Activated T-cell treated with anti-CD3 and anti-CD28 coated beads, Interleukin-2, amount 50 U/mL, for 72 hours (primary cell): ENCODE results near the gene PIPOX. TPM values are rescaled to one million over a fixed set of nuclear protein-coding genes. Genes with fewer than 3 reads are reported as not detected.

ENCODE experiments used
- ATAC-seq, 2 donors: fragments of 150-1000 bp; cut with Tn5 transposase; replicated peaks in 1 of 2; 2 replicates each; pipeline ENCODE4 v1.10.0; 2021; ENCODE audit warnings: moderate library complexity in 2 of 2, mild to moderate bottlenecking in 1 of 2
- DNase-seq, 2 donors: peaks; one replicate each; pipeline ENCODE4 v3.0.0; 2021 to 2022; ENCODE audit warnings: mixed read lengths in 1 of 2
- H3K27ac Mint-ChIP-seq: one replicate; pipeline ENCODE4 v1.8.0; 2022; ENCODE audit warnings: mild to moderate bottlenecking, moderate library complexity, mixed read lengths
- H3K27me3 Mint-ChIP-seq: one replicate; pipeline ENCODE4 v1.8.0; 2022; ENCODE audit warnings: low read depth, mixed read lengths
- H3K36me3 Mint-ChIP-seq, 2 donors: one replicate each; pipeline ENCODE4 v1.8.0; 2022; ENCODE audit warnings: mixed read lengths in 2 of 2, mild to moderate bottlenecking in 1 of 2; ENCODE audit not compliant: insufficient read depth in 2 of 2
- H3K4me1 Mint-ChIP-seq: one replicate; pipeline ENCODE4 v1.8.0; 2022; ENCODE audit warnings: low read depth, mixed read lengths
- H3K4me3 Mint-ChIP-seq, 2 donors: one replicate each; pipeline ENCODE4 v1.8.0; 2022; ENCODE audit warnings: mild to moderate bottlenecking in 2 of 2, mixed read lengths in 2 of 2, moderate library complexity in 2 of 2
- H3K9me3 Mint-ChIP-seq, 2 donors: one replicate each; pipeline ENCODE4 v1.8.0; 2022; ENCODE audit warnings: mixed read lengths in 2 of 2
- total RNA-seq, 2 donors: library from RNA; stranded (reverse); gene quantifications; one replicate each; pipeline ENCODE4 v1.2.3, GENCODE V29; 2022

PIPOX gene
- total RNA-seq: 10 to 100 TPM in 1 of 2 donors, 1 to 10 TPM in 1; 9.4 to 13.7 TPM

- no peak for DNase-seq
- no peaks in the 10 kb centered on the region for H3K36me3 Mint-ChIP-seq
Measured at GRCh38 chr17:29042679-29043538, at the start of gene PIPOX. Gene PIPOX (plus strand): TSS chr17:29043141. CDS start chr17:29043226, 85 bp downstream.

GRCh38 chr17:28993645-28994426 lies 49.1 kb upstream of the PIPOX start:
- H3K27ac Mint-ChIP-seq: no peak overlapping the region
- no peak for ATAC-seq
- no peaks in the 10 kb centered on the region for H3K9me3 Mint-ChIP-seq
- no peak overlapping the region for H3K4me3 Mint-ChIP-seq
- H3K27me3 Mint-ChIP-seq: peaks cover 10% of the 10 kb centered on the region
- H3K36me3 Mint-ChIP-seq: no peaks in the 10 kb centered on the region
- no peak for DNase-seq
- H3K4me1 Mint-ChIP-seq: no peaks in the 10 kb centered on the region

More at GRCh38 chr17:29042679-29043538, at the start of gene PIPOX:
- peak within 1 kb of the TSS; percentile 21 for H3K27ac Mint-ChIP-seq
- H3K27me3 Mint-ChIP-seq: peaks cover 11% of the 10 kb centered on the region
- H3K4me3 Mint-ChIP-seq: no peak within 1 kb of the TSS
- ATAC-seq: no peak
- no peaks in the 10 kb centered on the region for H3K9me3 Mint-ChIP-seq
- H3K4me1 Mint-ChIP-seq: peaks cover 9% of the 10 kb centered on the region

GRCh38 chr17:28996554-28997096 lies 46.3 kb upstream of the PIPOX start:
- DNase-seq (no peak), ATAC-seq (no peak)
- Mint-ChIP-seq H3K4me3 (no peak overlapping the region), H3K4me1 (no peaks in the 10 kb centered on the region), H3K27ac (no peak overlapping the region), H3K36me3 (no peaks in the 10 kb centered on the region), H3K27me3 (peaks cover 10% of the 10 kb centered on the region), H3K9me3 (no peaks in the 10 kb centered on the region)

- no peaks in the 10 kb centered on the region for H3K36me3 Mint-ChIP-seq
- no peak overlapping the region for H3K27ac Mint-ChIP-seq
- H3K27me3 Mint-ChIP-seq: peaks cover 13% of the 10 kb centered on the region
- H3K9me3 Mint-ChIP-seq: no peaks in the 10 kb centered on the region
- DNase-seq: no peak
- H3K4me3 Mint-ChIP-seq: no peak overlapping the region
- no peaks in the 10 kb centered on the region for H3K4me1 Mint-ChIP-seq
- no peak for ATAC-seq
Measured at GRCh38 chr17:28997806-28998205, 45.1 kb upstream of the PIPOX start.

GRCh38 chr17:28999206-28999605 lies 43.7 kb upstream of the PIPOX start:
- no peak for ATAC-seq
- no peaks in the 10 kb centered on the region for H3K4me1 Mint-ChIP-seq
- no peaks in the 10 kb centered on the region for H3K36me3 Mint-ChIP-seq
- H3K9me3 Mint-ChIP-seq: no peaks in the 10 kb centered on the region
- no peak for DNase-seq
- no peak overlapping the region for H3K4me3 Mint-ChIP-seq
- no peak overlapping the region for H3K27ac Mint-ChIP-seq
- H3K27me3 Mint-ChIP-seq: peaks cover 23% of the 10 kb centered on the region

GRCh38 chr17:29000973-29001372 lies 42.0 kb upstream of the PIPOX start:
- Mint-ChIP-seq H3K27ac (no peak overlapping the region), H3K27me3 (peaks cover 32% of the 10 kb centered on the region)

GRCh38 chr17:29002811-29003210 lies 40.1 kb upstream of the PIPOX start:
- Mint-ChIP-seq H3K27ac (no peak overlapping the region), H3K27me3 (peaks cover 38% of the 10 kb centered on the region), H3K4me1 (no peaks in the 10 kb centered on the region), H3K9me3 (no peaks in the 10 kb centered on the region), H3K4me3 (no peak overlapping the region), H3K36me3 (no peaks in the 10 kb centered on the region)
- DNase-seq: no peak
- ATAC-seq: no peak

More at GRCh38 chr17:29000973-29001372, 42.0 kb upstream of the PIPOX start:
- Mint-ChIP-seq H3K36me3 (no peaks in the 10 kb centered on the region), H3K4me3 (no peak overlapping the region), H3K4me1 (no peaks in the 10 kb centered on the region), H3K9me3 (no peaks in the 10 kb centered on the region)
- ATAC-seq: no peak
- no peak for DNase-seq

- H3K9me3 Mint-ChIP-seq: no peaks in the 10 kb centered on the region
- ATAC-seq (no peak), DNase-seq (no peak)
- H3K36me3 Mint-ChIP-seq: no peaks in the 10 kb centered on the region
- no peak overlapping the region for H3K27ac Mint-ChIP-seq
- H3K27me3 Mint-ChIP-seq: peaks cover 38% of the 10 kb centered on the region
- H3K4me1 Mint-ChIP-seq: no peaks in the 10 kb centered on the region
- no peak overlapping the region for H3K4me3 Mint-ChIP-seq
Measured at GRCh38 chr17:29003289-29003688, 39.7 kb upstream of the PIPOX start.

GRCh38 chr17:29004081-29004692 lies 38.8 kb upstream of the PIPOX start:
- Mint-ChIP-seq H3K4me1 (no peaks in the 10 kb centered on the region), H3K4me3 (no peak overlapping the region), H3K27ac (no peak overlapping the region), H3K27me3 (peaks cover 47% of the 10 kb centered on the region), H3K36me3 (no peaks in the 10 kb centered on the region), H3K9me3 (no peaks in the 10 kb centered on the region)
- ATAC-seq (no peak), DNase-seq (no peak)

GRCh38 chr17:29005936-29006511 lies 36.9 kb upstream of the PIPOX start, which contains the start of gene SEZ6:
Gene SEZ6 (minus strand): TSS chr17:29006033. CDS start chr17:29005869, 164 bp downstream.
- H3K36me3 Mint-ChIP-seq: no peaks in the 10 kb centered on the region
- H3K27me3 Mint-ChIP-seq: peaks cover 59% of the 10 kb centered on the region
- ATAC-seq: peak; percentile 86 to 88
- H3K27ac Mint-ChIP-seq: no peak within 1 kb of the TSS
- no peaks in the 10 kb centered on the region for H3K4me1 Mint-ChIP-seq
- peak within 1 kb of the TSS; percentile 31 to 35 for H3K4me3 Mint-ChIP-seq
- no peaks in the 10 kb centered on the region for H3K9me3 Mint-ChIP-seq
- peak; percentile 82 to 83 for DNase-seq

- no peak overlapping the region for H3K27ac Mint-ChIP-seq
- H3K9me3 Mint-ChIP-seq: no peaks in the 10 kb centered on the region
- H3K4me3 Mint-ChIP-seq: no peak overlapping the region
- peaks cover 11% of the 10 kb centered on the region for H3K4me1 Mint-ChIP-seq
- no peaks in the 10 kb centered on the region for H3K36me3 Mint-ChIP-seq
- ATAC-seq (no peak), DNase-seq (no peak)
- H3K27me3 Mint-ChIP-seq: peaks cover 59% of the 10 kb centered on the region
Measured at GRCh38 chr17:29007456-29007855, 35.5 kb upstream of the PIPOX start.

- H3K27me3 Mint-ChIP-seq: peaks cover 55% of the 10 kb centered on the region
- no peaks in the 10 kb centered on the region for H3K9me3 Mint-ChIP-seq
- ATAC-seq (no peak), DNase-seq (no peak)
- peaks cover 11% of the 10 kb centered on the region for H3K4me1 Mint-ChIP-seq
- no peak overlapping the region for H3K4me3 Mint-ChIP-seq
- no peak overlapping the region for H3K27ac Mint-ChIP-seq
- H3K36me3 Mint-ChIP-seq: no peaks in the 10 kb centered on the region
Measured at GRCh38 chr17:29007860-29008455, 35.0 kb upstream of the PIPOX start.
